CD4-positive, CD25-positive, alpha-beta regulatory T cell (primary cell): ENCODE results near the gene KHNYN. TPM values are rescaled to one million over a fixed set of nuclear protein-coding genes. Genes with fewer than 3 reads are reported as not detected.

ENCODE experiments used
- ATAC-seq, 2 donors: fragments of 150-1000 bp; cut with Tn5 transposase; one replicate each; pipeline ENCODE4 v1.10.0; 2021; ENCODE audit warnings: low read depth in 2 of 2, moderate number of reproducible peaks in 2 of 2, moderate library complexity in 1 of 2
- DNase-seq, 3 donors: peaks; one replicate each; pipeline versions ENCODE4 v3.0.0 to v3.0.0-alpha.2; 2012 to 2022; ENCODE audit warnings: mixed read lengths in 1 of 3
- H3K27ac ChIP-seq: one replicate; pipeline ENCODE4 v1.7.0; 2013; ENCODE audit warnings: mild to moderate bottlenecking, low read length; ENCODE audit not compliant: insufficient read depth, poor library complexity, severe bottlenecking
- H3K27me3 ChIP-seq: one replicate; pipeline ENCODE4 v1.7.0; 2013; ENCODE audit warnings: low read length; ENCODE audit not compliant: control insufficient read depth, insufficient read depth
- H3K36me3 ChIP-seq: one replicate; pipeline ENCODE4 v1.7.0; 2013; ENCODE audit warnings: mild to moderate bottlenecking, low read length, moderate library complexity; ENCODE audit not compliant: control insufficient read depth, insufficient read depth
- H3K4me1 ChIP-seq: 2 replicates; pipeline ENCODE4 v1.7.0; 2013; ENCODE audit warnings: mild to moderate bottlenecking, low read length; ENCODE audit not compliant: insufficient read depth, control insufficient read depth, poor library complexity, severe bottlenecking
- H3K4me3 ChIP-seq: one replicate; pipeline ENCODE4 v1.7.0; 2013; ENCODE audit warnings: low read depth, mild to moderate bottlenecking, low read length, moderate library complexity
- H3K9me3 ChIP-seq, 2 experiments: 1 replicate in 1 of 2; 2 replicates in 1 of 2; pipeline ENCODE4 v1.7.0; 2013; ENCODE audit warnings: low read length in 2 of 2, mild to moderate bottlenecking in 1 of 2, moderate library complexity in 1 of 2; ENCODE audit not compliant: control insufficient read depth in 2 of 2
- H3K27ac Mint-ChIP-seq, 3 donors: one replicate each; pipeline ENCODE4 v1.8.0; 2020 to 2022; ENCODE audit warnings: mild to moderate bottlenecking in 3 of 3, mixed read lengths in 3 of 3, moderate library complexity in 2 of 3
- H3K27me3 Mint-ChIP-seq: one replicate; pipeline ENCODE4 v1.8.0; 2022; ENCODE audit warnings: mild to moderate bottlenecking, mixed read lengths
- H3K36me3 Mint-ChIP-seq: one replicate; pipeline ENCODE4 v1.8.0; 2020; ENCODE audit warnings: mixed read lengths
- H3K4me1 Mint-ChIP-seq, 4 donors: one replicate each; pipeline ENCODE4 v1.8.0; 2020 to 2022; ENCODE audit warnings: mixed read lengths in 4 of 4, mild to moderate bottlenecking in 1 of 4
- H3K4me3 Mint-ChIP-seq, 4 donors: one replicate each; pipeline ENCODE4 v1.8.0; 2020 to 2022; ENCODE audit warnings: mild to moderate bottlenecking in 4 of 4, mixed read lengths in 4 of 4, moderate library complexity in 3 of 4
- H3K9me3 Mint-ChIP-seq, 7 donors: one replicate each; pipeline ENCODE4 v1.8.0; 2020 to 2022; ENCODE audit warnings: mixed read lengths in 7 of 7, mild to moderate bottlenecking in 3 of 7, moderate library complexity in 2 of 7
- polyA plus RNA-seq, 4 donors: library from polyadenylated mRNA; unstranded; fragments of 300-500 nt; fragmentation: Illumina TruSeq; gene quantifications; one replicate each; pipeline ENCODE4 v1.2.3, GENCODE V29; 2021
- total RNA-seq: library from RNA; stranded (reverse); gene quantifications from one replicate; pipeline ENCODE4 v1.2.3, GENCODE V29; 2022

The KHNYN gene
- total and polyA plus RNA-seq, 5 donors from 2014 or later, result 12.4 to 139 (median 15.5) TPM

DNA sequence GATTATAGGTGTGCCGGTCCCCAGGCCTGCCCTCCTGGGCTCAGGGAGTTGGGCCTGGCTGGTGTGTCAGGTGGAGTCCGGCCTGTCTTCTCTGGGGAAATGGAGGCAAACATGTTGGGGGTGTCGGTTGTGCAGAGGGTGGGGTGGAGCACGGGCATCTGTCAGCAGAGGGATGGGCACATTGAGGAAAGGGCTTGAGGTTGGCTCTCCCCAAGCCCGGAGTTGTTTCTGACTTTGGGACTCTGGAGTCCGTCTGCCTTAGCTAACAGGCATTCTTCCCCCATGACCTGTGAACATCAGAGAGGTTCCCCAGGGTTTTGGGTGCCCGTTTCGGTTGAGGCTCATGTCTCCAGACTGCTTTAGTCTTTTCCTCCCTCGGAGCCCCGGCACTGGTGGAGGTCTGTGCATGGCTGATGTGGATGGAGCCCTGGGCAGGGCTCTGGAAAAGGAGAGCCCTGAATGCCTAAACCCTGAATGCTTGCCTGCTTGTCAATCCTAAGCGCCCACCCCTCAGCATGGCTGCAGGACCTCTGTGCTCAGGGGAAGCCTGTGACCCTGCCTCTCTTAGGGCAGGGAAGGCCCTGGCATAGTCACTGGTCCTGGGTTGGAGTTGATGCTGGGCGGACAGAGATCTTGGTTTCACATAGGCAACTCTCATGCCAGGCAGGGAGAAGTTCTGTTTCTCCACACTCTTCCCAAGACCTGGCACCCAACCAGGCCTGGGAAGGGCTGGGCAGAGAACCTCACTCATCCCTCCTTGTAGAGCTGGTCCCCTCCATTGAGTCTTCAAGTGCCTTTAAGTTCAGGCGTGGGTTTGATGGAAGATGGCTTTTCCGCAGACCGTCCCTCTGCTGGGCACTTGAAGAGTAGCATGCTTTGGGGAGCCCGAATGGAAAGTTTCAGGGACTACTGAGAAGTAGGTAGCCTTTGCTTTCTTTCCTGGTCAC is 18.0 kb upstream of the KHNYN start:
- peaks cover 19% of the 10 kb centered on the region for H3K27me3 Mint-ChIP-seq
- Histone ChIP-seq H3K9me3 (no peaks in the 10 kb centered on the region), H3K4me1 (no peaks in the 10 kb centered on the region), H3K4me3 (no peak overlapping the region), H3K27me3 (no peaks in the 10 kb centered on the region), H3K36me3 (no peaks in the 10 kb centered on the region), H3K27ac (no peak overlapping the region)
- no peaks in the 10 kb centered on the region for H3K4me1 Mint-ChIP-seq
- H3K9me3 Mint-ChIP-seq, result peaks cover 0 to 2% (median 0%) of the 10 kb centered on the region in 7 donors
- ATAC-seq (peak; percentile 38 to 45), DNase-seq (peak in 1 of 3 donors; percentile 62)
- no peak overlapping the region for H3K4me3 Mint-ChIP-seq
- no peaks in the 10 kb centered on the region for H3K36me3 Mint-ChIP-seq
- no peak overlapping the region for H3K27ac Mint-ChIP-seq

DNA sequence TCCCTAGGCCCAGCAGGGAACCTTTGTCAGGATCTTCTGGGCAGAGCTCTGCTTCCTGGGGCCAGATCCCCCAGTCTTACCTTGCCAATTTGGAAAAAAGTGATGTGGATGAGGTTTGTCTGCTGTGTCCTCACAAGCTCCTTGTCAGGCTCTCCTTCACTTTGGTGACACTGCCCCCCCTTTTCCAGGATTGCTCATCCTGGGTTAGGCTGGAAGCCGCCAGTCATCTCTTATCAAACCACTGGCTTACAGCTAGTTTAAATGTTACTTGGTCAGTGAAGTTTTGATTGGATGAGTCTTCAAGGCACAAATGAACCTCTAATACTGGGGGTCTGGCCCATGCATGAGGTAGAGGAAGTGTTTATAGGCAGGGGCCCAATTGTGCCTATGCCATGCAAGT is 15.7 kb upstream of the KHNYN start:
- peaks cover 29% of the 10 kb centered on the region for H3K27me3 Mint-ChIP-seq

DNA sequence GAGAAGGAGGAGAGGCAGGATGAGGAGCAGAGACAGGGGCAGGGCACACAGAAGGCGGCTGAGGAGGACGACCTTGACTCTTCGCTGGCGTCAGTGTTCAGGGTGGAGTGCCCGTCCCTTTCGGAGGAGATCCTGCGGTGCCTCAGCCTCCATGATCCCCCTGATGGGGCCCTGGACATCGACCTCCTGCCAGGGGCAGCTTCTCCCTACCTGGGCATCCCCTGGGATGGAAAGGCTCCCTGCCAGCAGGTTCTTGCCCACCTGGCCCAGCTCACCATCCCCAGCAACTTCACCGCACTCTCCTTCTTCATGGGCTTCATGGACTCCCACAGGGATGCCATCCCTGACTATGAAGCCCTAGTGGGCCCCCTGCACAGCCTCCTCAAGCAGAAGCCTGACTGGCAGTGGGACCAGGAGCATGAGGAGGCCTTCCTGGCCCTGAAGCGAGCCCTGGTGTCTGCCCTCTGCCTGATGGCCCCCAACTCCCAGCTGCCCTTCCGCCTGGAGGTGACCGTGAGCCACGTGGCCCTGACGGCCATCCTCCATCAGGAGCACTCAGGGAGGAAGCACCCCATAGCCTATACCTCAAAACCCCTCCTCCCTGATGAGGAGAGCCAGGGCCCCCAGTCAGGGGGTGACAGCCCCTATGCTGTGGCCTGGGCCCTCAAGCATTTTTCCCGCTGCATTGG is 14.9 kb upstream of the KHNYN start:
- Histone ChIP-seq H3K36me3 (no peaks in the 10 kb centered on the region), H3K4me3 (no peak overlapping the region), H3K27me3 (peaks cover 2% of the 10 kb centered on the region), H3K4me1 (no peaks in the 10 kb centered on the region), H3K9me3 (no peaks in the 10 kb centered on the region), H3K27ac (no peak overlapping the region)
- Mint-ChIP-seq H3K27me3 (peaks cover 34% of the 10 kb centered on the region), H3K4me3 (no peak overlapping the region), H3K9me3 (peaks cover 0 to 2% (median 0%) of the 10 kb centered on the region in 7 donors), H3K4me1 (no peaks in the 10 kb centered on the region), H3K36me3 (no peaks in the 10 kb centered on the region), H3K27ac (no peak overlapping the region)
- DNase-seq (no peak), ATAC-seq (no peak)

More for the DNA sequence above, 15.7 kb upstream of the KHNYN start:
- no peak overlapping the region for H3K4me3 ChIP-seq
- H3K36me3 ChIP-seq, result no peaks in the 10 kb centered on the region
- H3K4me1 ChIP-seq, result no peaks in the 10 kb centered on the region
- no peak overlapping the region for H3K27ac ChIP-seq
- peaks cover under 1% of the 10 kb centered on the region for H3K27me3 ChIP-seq
- DNase-seq (no peak), ATAC-seq (no peak)
- Mint-ChIP-seq H3K4me1 (no peaks in the 10 kb centered on the region), H3K4me3 (no peak overlapping the region), H3K36me3 (no peaks in the 10 kb centered on the region), H3K27ac (peak overlapping the region in 1 of 3 donors; percentile 7), H3K9me3 (peaks cover 0 to 2% (median 0%) of the 10 kb centered on the region in 7 donors)
- no peaks in the 10 kb centered on the region for H3K9me3 ChIP-seq

DNA sequence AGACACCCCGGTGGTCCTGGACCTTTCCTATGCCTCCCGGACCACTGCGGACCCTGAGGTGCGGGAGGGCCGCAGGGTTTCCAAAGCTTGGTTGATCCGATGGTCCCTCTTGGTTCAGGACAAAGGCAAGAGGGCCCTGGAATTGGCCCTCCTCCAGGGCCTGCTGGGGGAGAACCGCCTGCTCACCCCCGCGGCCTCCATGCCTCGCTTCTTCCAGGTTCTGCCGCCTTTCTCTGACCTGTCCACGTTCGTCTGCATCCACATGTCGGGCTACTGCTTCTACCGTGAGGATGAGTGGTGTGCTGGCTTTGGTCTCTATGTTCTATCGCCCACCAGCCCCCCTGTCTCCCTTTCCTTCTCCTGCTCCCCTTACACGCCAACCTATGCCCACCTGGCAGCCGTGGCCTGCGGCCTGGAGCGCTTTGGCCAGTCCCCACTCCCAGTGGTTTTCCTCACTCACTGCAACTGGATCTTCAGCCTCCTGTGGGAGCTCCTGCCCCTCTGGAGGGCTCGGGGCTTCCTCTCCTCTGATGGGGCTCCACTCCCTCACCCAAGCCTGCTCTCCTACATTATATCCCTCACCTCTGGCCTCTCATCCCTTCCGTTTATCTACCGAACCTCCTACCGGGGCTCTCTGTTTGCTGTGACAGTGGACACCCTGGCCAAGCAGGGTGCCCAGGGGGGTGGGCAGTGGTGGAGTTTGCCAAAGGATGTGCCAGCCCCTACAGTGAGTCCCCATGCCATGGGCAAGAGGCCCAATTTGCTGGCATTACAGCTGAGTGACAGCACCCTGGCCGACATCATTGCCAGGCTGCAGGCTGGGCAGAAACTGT is 14.1 kb upstream of the KHNYN start:
- H3K4me1 Mint-ChIP-seq, result no peaks in the 10 kb centered on the region
- no peak overlapping the region for H3K27ac Mint-ChIP-seq
- H3K4me3 Mint-ChIP-seq, result no peak overlapping the region
- Histone ChIP-seq H3K27ac (no peak overlapping the region), H3K4me1 (no peaks in the 10 kb centered on the region), H3K27me3 (peaks cover 2% of the 10 kb centered on the region), H3K9me3 (no peaks in the 10 kb centered on the region), H3K4me3 (no peak overlapping the region), H3K36me3 (no peaks in the 10 kb centered on the region)
- ATAC-seq, result no peak
- peaks cover 34% of the 10 kb centered on the region for H3K27me3 Mint-ChIP-seq
- peaks cover 0 to 2% (median 0%) of the 10 kb centered on the region in 7 donors for H3K9me3 Mint-ChIP-seq
- H3K36me3 Mint-ChIP-seq, result no peaks in the 10 kb centered on the region
- DNase-seq, result no peak

DNA sequence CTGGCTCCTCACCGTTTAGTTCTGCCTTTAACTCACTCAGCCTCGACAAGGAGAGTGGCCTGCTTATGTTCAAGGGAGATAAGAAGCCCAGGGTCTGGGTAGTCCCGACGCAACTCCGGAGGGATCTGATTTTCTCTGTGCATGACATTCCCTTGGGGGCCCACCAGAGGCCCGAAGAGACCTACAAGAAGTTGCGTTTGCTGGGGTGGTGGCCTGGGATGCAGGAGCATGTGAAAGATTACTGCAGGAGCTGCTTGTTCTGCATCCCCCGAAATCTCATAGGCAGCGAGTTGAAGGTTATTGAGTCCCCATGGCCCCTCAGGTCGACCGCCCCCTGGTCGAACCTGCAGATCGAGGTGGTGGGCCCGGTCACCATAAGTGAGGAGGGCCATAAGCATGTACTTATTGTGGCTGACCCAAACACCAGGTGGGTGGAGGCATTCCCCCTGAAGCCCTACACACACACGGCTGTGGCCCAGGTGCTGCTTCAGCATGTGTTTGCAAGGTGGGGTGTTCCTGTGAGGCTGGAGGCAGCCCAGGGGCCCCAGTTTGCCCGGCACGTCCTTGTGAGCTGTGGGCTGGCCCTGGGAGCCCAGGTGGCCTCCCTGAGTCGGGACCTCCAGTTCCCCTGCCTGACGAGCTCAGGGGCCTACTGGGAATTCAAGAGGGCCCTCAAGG is 13.4 kb upstream of the KHNYN start:
- Histone ChIP-seq H3K4me1 (no peaks in the 10 kb centered on the region), H3K4me3 (no peak overlapping the region), H3K27ac (no peak overlapping the region), H3K27me3 (peaks cover 2% of the 10 kb centered on the region), H3K9me3 (no peaks in the 10 kb centered on the region), H3K36me3 (no peaks in the 10 kb centered on the region)
- no peak for DNase-seq
- peaks cover 38% of the 10 kb centered on the region for H3K27me3 Mint-ChIP-seq
- no peak overlapping the region for H3K27ac Mint-ChIP-seq
- no peak overlapping the region for H3K4me3 Mint-ChIP-seq
- peaks cover 0 to 2% (median 0%) of the 10 kb centered on the region in 7 donors for H3K9me3 Mint-ChIP-seq
- no peak for ATAC-seq
- no peaks in the 10 kb centered on the region for H3K36me3 Mint-ChIP-seq
- H3K4me1 Mint-ChIP-seq, result no peaks in the 10 kb centered on the region

DNA sequence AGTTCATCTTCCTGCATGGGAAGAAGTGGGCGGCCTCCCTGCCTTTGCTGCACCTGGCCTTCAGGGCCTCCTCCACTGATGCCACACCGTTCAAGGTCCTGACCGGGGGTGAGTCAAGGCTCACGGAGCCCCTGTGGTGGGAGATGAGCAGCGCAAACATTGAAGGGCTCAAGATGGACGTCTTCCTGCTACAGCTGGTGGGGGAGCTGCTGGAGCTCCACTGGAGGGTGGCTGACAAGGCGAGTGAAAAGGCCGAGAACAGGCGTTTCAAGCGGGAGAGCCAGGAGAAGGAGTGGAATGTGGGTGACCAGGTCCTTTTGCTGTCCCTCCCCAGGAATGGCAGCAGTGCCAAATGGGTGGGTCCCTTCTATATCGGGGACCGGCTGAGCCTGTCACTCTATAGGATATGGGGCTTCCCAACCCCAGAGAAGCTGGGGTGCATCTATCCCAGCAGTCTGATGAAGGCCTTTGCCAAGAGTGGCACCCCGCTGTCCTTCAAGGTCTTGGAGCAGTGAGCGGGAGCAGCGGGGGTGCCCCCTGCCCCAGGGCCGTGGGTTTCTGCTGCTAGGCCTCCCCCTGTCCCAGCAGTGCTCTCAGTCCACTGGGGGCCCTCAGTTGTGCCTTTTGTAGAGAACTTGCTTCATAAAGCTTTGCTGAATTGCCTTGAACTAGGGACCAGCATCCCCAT is 12.7 kb upstream of the KHNYN start:
- Mint-ChIP-seq H3K4me3 (no peak overlapping the region), H3K4me1 (no peaks in the 10 kb centered on the region), H3K27ac (no peak overlapping the region), H3K27me3 (peaks cover 38% of the 10 kb centered on the region), H3K9me3 (peaks cover 0 to 2% (median 0%) of the 10 kb centered on the region in 7 donors), H3K36me3 (no peaks in the 10 kb centered on the region)
- H3K27ac ChIP-seq, result no peak overlapping the region
- no peaks in the 10 kb centered on the region for H3K36me3 ChIP-seq
- H3K27me3 ChIP-seq, result peaks cover 2% of the 10 kb centered on the region
- H3K9me3 ChIP-seq, result no peaks in the 10 kb centered on the region
- ATAC-seq (no peak), DNase-seq (no peak)
- no peak overlapping the region for H3K4me3 ChIP-seq
- no peaks in the 10 kb centered on the region for H3K4me1 ChIP-seq
